Purkinje cell (primary cell): Measurements from ENCODE around the gene HS3ST4. TPM values are rescaled to one million over a fixed set of nuclear protein-coding genes. Genes with fewer than 3 reads are reported as not detected.

Experiments
- polyA plus RNA-seq: library from polyadenylated mRNA; unstranded; fragments of >200 nt; fragmentation: Nextera tagmentation; gene quantifications from 2 replicates; pipeline ENCODE4 v1.2.1, GENCODE V29; 2014

The HS3ST4 gene
- polyA plus RNA-seq: 2.5 and 8.8 TPM in 2 replicates

DNA sequence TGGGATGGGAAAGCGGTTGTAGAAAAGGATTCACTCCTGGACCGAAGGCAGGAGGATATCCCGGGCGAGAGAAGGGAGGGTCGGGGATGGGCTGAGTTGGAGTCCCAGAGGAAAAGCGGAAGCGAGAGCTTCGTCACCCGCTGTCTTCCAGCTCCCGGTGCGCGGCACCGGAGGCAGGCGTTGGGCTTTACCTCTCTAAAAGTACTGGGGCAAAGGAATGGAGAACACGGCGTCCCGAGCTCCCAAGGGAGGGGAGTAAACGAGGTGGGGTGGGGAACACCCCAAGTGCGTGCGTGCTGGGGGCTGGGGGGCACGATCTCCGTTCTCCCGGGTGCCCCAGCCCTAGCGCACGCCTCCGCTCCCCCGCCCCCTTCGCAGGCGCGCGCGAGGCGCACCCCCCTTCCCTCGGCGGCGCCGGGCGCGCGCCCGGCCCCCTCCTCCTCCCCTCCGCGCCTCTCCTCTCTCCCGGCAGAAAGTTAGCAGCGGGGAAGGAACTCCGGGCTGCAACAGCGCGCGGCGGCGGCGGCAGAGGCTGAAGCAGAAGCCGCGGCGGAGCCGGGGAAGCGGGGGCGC, at the start of gene HS3ST4:
HS3ST4 (plus strand) TSS at position 441 of the 573 bp plus-strand sequence.

